ENCODE measurements around the gene FETUB.
"Not testable (repeated sequence)": the region's sequence is repeated elsewhere in the genome, so short reads cannot be mapped to it uniquely, and the experiment has no call there.

FETUB gene

GRCh38 chr3:186690304-186690703 lies 50.1 kb downstream of the FETUB start:
- peaks cover 17 to 19% of the 10 kb centered on the region in 2 donors for H3K27me3 ChIP-seq (ENCODE audit: control insufficient read depth in 1 of 2, insufficient read depth in 2 of 2, low read length in 2 of 2)
- H3K4me3 ChIP-seq (ENCODE audit: low read depth in 1 of 2, low read length in 2 of 2); H3K36me3 ChIP-seq (ENCODE audit: control insufficient read depth in 1 of 2, insufficient read depth in 2 of 2, low read length in 2 of 2); H3K4me1 ChIP-seq (ENCODE audit: control insufficient read depth in 1 of 2, insufficient read depth in 2 of 2, low read length in 2 of 2); H3K27ac ChIP-seq (ENCODE audit: low read depth, low read length); H3K9ac ChIP-seq (ENCODE audit: low read depth in 1 of 2, low read length in 2 of 2); H3K9me3 ChIP-seq (ENCODE audit: control insufficient read depth in 1 of 2, low read length in 2 of 2): not testable (repeated sequence)

- no peaks in the 10 kb centered on the region for H3K36me3 ChIP-seq (ENCODE audit: control insufficient read depth in 1 of 2, insufficient read depth in 2 of 2, low read length in 2 of 2)
These were observed 51.5 kb downstream of the FETUB start for GRCh38 chr3:186691676-186692075.

GRCh38 chr3:186693843-186694242 lies 53.6 kb downstream of the FETUB start:
- Histone ChIP-seq H3K9ac (ENCODE audit: low read depth in 1 of 2, low read length in 2 of 2) (no peak overlapping the region), H3K4me3 (ENCODE audit: low read depth in 1 of 2, low read length in 2 of 2) (no peak overlapping the region), H3K4me1 (ENCODE audit: control insufficient read depth in 1 of 2, insufficient read depth in 2 of 2, low read length in 2 of 2) (no peaks in the 10 kb centered on the region), H3K9me3 (ENCODE audit: control insufficient read depth in 1 of 2, low read length in 2 of 2) (no peaks in the 10 kb centered on the region), H3K27me3 (ENCODE audit: control insufficient read depth in 1 of 2, insufficient read depth in 2 of 2, low read length in 2 of 2) (peaks cover 13 to 17% of the 10 kb centered on the region in 2 donors), H3K36me3 (ENCODE audit: control insufficient read depth in 1 of 2, insufficient read depth in 2 of 2, low read length in 2 of 2) (no peaks in the 10 kb centered on the region), H3K27ac (ENCODE audit: low read depth, low read length) (no peak overlapping the region)

More at GRCh38 chr3:186691676-186692075, 51.5 kb downstream of the FETUB start:
- Histone ChIP-seq H3K27ac (ENCODE audit: low read depth, low read length) (no peak overlapping the region), H3K9me3 (ENCODE audit: control insufficient read depth in 1 of 2, low read length in 2 of 2) (no peaks in the 10 kb centered on the region), H3K4me1 (ENCODE audit: control insufficient read depth in 1 of 2, insufficient read depth in 2 of 2, low read length in 2 of 2) (no peaks in the 10 kb centered on the region), H3K27me3 (ENCODE audit: control insufficient read depth in 1 of 2, insufficient read depth in 2 of 2, low read length in 2 of 2) (peaks cover 17 to 21% of the 10 kb centered on the region in 2 donors), H3K4me3 (ENCODE audit: low read depth in 1 of 2, low read length in 2 of 2) (no peak overlapping the region), H3K9ac (ENCODE audit: low read depth in 1 of 2, low read length in 2 of 2) (no peak overlapping the region)

- no peak overlapping the region for H3K27ac ChIP-seq (ENCODE audit: low read depth, low read length)
- peaks cover 13 to 17% of the 10 kb centered on the region in 2 donors for H3K27me3 ChIP-seq (ENCODE audit: control insufficient read depth in 1 of 2, insufficient read depth in 2 of 2, low read length in 2 of 2)
- no peaks in the 10 kb centered on the region for H3K9me3 ChIP-seq (ENCODE audit: control insufficient read depth in 1 of 2, low read length in 2 of 2)
- no peaks in the 10 kb centered on the region for H3K36me3 ChIP-seq (ENCODE audit: control insufficient read depth in 1 of 2, insufficient read depth in 2 of 2, low read length in 2 of 2)
- no peak overlapping the region for H3K4me3 ChIP-seq (ENCODE audit: low read depth in 1 of 2, low read length in 2 of 2)
- no peak overlapping the region for H3K9ac ChIP-seq (ENCODE audit: low read depth in 1 of 2, low read length in 2 of 2)
- no peaks in the 10 kb centered on the region for H3K4me1 ChIP-seq (ENCODE audit: control insufficient read depth in 1 of 2, insufficient read depth in 2 of 2, low read length in 2 of 2)
These were observed 54.3 kb downstream of the FETUB start for GRCh38 chr3:186694288-186695032.

- H3K27me3 ChIP-seq (ENCODE audit: control insufficient read depth in 1 of 2, insufficient read depth in 2 of 2, low read length in 2 of 2), result peaks cover 12 to 13% of the 10 kb centered on the region in 2 donors
- no peaks in the 10 kb centered on the region for H3K36me3 ChIP-seq (ENCODE audit: control insufficient read depth in 1 of 2, insufficient read depth in 2 of 2, low read length in 2 of 2)
- no peak overlapping the region for H3K27ac ChIP-seq (ENCODE audit: low read depth, low read length)
- no peak overlapping the region for H3K4me3 ChIP-seq (ENCODE audit: low read depth in 1 of 2, low read length in 2 of 2)
- no peaks in the 10 kb centered on the region for H3K4me1 ChIP-seq (ENCODE audit: control insufficient read depth in 1 of 2, insufficient read depth in 2 of 2, low read length in 2 of 2)
- no peak overlapping the region for H3K9ac ChIP-seq (ENCODE audit: low read depth in 1 of 2, low read length in 2 of 2)
- H3K9me3 ChIP-seq (ENCODE audit: control insufficient read depth in 1 of 2, low read length in 2 of 2), result no peaks in the 10 kb centered on the region
These were observed 56.3 kb downstream of the FETUB start for GRCh38 chr3:186696522-186696921.

GRCh38 chr3:186697510-186697909 lies 57.3 kb downstream of the FETUB start:
- no peaks in the 10 kb centered on the region for H3K9me3 ChIP-seq (ENCODE audit: control insufficient read depth in 1 of 2, low read length in 2 of 2)
- no peak overlapping the region for H3K4me3 ChIP-seq (ENCODE audit: low read depth in 1 of 2, low read length in 2 of 2)
- H3K27me3 ChIP-seq (ENCODE audit: control insufficient read depth in 1 of 2, insufficient read depth in 2 of 2, low read length in 2 of 2), result peaks cover 3% of the 10 kb centered on the region in 2 donors
- no peak overlapping the region for H3K27ac ChIP-seq (ENCODE audit: low read depth, low read length)
- no peaks in the 10 kb centered on the region for H3K4me1 ChIP-seq (ENCODE audit: control insufficient read depth in 1 of 2, insufficient read depth in 2 of 2, low read length in 2 of 2)
- no peaks in the 10 kb centered on the region for H3K36me3 ChIP-seq (ENCODE audit: control insufficient read depth in 1 of 2, insufficient read depth in 2 of 2, low read length in 2 of 2)
- no peak overlapping the region for H3K9ac ChIP-seq (ENCODE audit: low read depth in 1 of 2, low read length in 2 of 2)

GRCh38 chr3:186700267-186700666 lies 60.1 kb downstream of the FETUB start:
- no peaks in the 10 kb centered on the region for H3K36me3 ChIP-seq (ENCODE audit: control insufficient read depth in 1 of 2, insufficient read depth in 2 of 2, low read length in 2 of 2)
- H3K9ac ChIP-seq (ENCODE audit: low read depth in 1 of 2, low read length in 2 of 2), result no peak overlapping the region
- peaks cover 0 to 2% of the 10 kb centered on the region in 2 donors for H3K27me3 ChIP-seq (ENCODE audit: control insufficient read depth in 1 of 2, insufficient read depth in 2 of 2, low read length in 2 of 2)
- no peak overlapping the region for H3K27ac ChIP-seq (ENCODE audit: low read depth, low read length)
- no peaks in the 10 kb centered on the region for H3K4me1 ChIP-seq (ENCODE audit: control insufficient read depth in 1 of 2, insufficient read depth in 2 of 2, low read length in 2 of 2)
- no peaks in the 10 kb centered on the region for H3K9me3 ChIP-seq (ENCODE audit: control insufficient read depth in 1 of 2, low read length in 2 of 2)
- no peak overlapping the region for H3K4me3 ChIP-seq (ENCODE audit: low read depth in 1 of 2, low read length in 2 of 2)

GRCh38 chr3:186702451-186702850 lies 62.3 kb downstream of the FETUB start:
- not testable (repeated sequence) for H3K27me3 ChIP-seq (ENCODE audit: control insufficient read depth in 1 of 2, insufficient read depth in 2 of 2, low read length in 2 of 2); H3K4me1 ChIP-seq (ENCODE audit: control insufficient read depth in 1 of 2, insufficient read depth in 2 of 2, low read length in 2 of 2); H3K9me3 ChIP-seq (ENCODE audit: control insufficient read depth in 1 of 2, low read length in 2 of 2); H3K9ac ChIP-seq (ENCODE audit: low read depth in 1 of 2, low read length in 2 of 2); H3K27ac ChIP-seq (ENCODE audit: low read depth, low read length); H3K36me3 ChIP-seq (ENCODE audit: control insufficient read depth in 1 of 2, insufficient read depth in 2 of 2, low read length in 2 of 2); H3K4me3 ChIP-seq (ENCODE audit: low read depth in 1 of 2, low read length in 2 of 2)

All from duodenal mucosa (tissue), 2 donors.